Measurements from ENCODE around the gene TMC3. TPM values are rescaled to one million over a fixed set of nuclear protein-coding genes. Genes with fewer than 3 reads are reported as not detected.
A peak's percentile ranks its signal among the peaks of the same experiment; 100 is the strongest.

The TMC3 gene
- total and polyA plus RNA-seq, 9 of the 15 experiments (the other 6 are each of a cell fraction or from before 2014, with no cell fraction given), result 0.01 to 0.14 TPM; not detected in 7

DNA sequence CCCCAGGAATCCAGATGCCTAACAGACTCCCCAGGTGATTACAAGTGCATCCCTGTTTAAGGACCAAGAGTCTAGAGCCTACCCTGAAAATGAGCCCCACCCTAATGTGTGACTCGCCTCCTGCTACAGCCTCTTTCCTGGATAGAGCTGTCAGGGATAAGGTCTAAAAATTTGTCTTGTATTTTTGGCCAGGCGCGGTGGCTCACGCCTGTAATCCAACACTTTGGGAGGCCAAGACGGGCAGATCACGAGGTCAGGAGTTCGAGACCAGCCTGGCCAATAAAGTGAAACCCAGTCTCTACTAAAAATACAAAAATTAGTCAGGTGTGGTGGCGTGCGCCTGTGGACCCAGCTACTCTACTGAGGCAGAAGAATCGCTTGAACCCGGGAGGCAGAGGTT is 11.2 kb downstream of the TMC3 start:
- no peak overlapping the region for H2AFZ ChIP-seq (ENCODE audit: low read depth, low read length)
- no peak for TF ChIP-seq MBD1 (CRISPR knock-in tag; IDR thresholded peaks at IDR 0.05)
- TF ChIP-seq, protein P1, sequence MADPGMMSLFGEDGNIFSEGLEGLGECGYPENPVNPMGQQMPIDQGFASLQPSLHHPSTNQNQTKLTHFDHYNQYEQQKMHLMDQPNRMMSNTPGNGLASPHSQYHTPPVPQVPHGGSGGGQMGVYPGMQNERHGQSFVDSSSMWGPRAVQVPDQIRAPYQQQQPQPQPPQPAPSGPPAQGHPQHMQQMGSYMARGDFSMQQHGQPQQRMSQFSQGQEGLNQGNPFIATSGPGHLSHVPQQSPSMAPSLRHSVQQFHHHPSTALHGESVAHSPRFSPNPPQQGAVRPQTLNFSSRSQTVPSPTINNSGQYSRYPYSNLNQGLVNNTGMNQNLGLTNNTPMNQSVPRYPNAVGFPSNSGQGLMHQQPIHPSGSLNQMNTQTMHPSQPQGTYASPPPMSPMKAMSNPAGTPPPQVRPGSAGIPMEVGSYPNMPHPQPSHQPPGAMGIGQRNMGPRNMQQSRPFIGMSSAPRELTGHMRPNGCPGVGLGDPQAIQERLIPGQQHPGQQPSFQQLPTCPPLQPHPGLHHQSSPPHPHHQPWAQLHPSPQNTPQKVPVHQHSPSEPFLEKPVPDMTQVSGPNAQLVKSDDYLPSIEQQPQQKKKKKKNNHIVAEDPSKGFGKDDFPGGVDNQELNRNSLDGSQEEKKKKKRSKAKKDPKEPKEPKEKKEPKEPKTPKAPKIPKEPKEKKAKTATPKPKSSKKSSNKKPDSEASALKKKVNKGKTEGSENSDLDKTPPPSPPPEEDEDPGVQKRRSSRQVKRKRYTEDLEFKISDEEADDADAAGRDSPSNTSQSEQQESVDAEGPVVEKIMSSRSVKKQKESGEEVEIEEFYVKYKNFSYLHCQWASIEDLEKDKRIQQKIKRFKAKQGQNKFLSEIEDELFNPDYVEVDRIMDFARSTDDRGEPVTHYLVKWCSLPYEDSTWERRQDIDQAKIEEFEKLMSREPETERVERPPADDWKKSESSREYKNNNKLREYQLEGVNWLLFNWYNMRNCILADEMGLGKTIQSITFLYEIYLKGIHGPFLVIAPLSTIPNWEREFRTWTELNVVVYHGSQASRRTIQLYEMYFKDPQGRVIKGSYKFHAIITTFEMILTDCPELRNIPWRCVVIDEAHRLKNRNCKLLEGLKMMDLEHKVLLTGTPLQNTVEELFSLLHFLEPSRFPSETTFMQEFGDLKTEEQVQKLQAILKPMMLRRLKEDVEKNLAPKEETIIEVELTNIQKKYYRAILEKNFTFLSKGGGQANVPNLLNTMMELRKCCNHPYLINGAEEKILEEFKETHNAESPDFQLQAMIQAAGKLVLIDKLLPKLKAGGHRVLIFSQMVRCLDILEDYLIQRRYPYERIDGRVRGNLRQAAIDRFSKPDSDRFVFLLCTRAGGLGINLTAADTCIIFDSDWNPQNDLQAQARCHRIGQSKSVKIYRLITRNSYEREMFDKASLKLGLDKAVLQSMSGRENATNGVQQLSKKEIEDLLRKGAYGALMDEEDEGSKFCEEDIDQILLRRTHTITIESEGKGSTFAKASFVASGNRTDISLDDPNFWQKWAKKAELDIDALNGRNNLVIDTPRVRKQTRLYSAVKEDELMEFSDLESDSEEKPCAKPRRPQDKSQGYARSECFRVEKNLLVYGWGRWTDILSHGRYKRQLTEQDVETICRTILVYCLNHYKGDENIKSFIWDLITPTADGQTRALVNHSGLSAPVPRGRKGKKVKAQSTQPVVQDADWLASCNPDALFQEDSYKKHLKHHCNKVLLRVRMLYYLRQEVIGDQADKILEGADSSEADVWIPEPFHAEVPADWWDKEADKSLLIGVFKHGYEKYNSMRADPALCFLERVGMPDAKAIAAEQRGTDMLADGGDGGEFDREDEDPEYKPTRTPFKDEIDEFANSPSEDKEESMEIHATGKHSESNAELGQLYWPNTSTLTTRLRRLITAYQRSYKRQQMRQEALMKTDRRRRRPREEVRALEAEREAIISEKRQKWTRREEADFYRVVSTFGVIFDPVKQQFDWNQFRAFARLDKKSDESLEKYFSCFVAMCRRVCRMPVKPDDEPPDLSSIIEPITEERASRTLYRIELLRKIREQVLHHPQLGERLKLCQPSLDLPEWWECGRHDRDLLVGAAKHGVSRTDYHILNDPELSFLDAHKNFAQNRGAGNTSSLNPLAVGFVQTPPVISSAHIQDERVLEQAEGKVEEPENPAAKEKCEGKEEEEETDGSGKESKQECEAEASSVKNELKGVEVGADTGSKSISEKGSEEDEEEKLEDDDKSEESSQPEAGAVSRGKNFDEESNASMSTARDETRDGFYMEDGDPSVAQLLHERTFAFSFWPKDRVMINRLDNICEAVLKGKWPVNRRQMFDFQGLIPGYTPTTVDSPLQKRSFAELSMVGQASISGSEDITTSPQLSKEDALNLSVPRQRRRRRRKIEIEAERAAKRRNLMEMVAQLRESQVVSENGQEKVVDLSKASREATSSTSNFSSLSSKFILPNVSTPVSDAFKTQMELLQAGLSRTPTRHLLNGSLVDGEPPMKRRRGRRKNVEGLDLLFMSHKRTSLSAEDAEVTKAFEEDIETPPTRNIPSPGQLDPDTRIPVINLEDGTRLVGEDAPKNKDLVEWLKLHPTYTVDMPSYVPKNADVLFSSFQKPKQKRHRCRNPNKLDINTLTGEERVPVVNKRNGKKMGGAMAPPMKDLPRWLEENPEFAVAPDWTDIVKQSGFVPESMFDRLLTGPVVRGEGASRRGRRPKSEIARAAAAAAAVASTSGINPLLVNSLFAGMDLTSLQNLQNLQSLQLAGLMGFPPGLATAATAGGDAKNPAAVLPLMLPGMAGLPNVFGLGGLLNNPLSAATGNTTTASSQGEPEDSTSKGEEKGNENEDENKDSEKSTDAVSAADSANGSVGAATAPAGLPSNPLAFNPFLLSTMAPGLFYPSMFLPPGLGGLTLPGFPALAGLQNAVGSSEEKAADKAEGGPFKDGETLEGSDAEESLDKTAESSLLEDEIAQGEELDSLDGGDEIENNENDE (IDR thresholded peaks at IDR 0.05; ENCODE audit: low read depth, low read length), result no peak
- no peak for TF ChIP-seq MECOM (CRISPR knock-in tag; IDR thresholded peaks at IDR 0.05)
- peak; percentile 60 for TF ChIP-seq POLR3A (IDR thresholded peaks at IDR 0.05; ENCODE audit: borderline replicate concordance, extremely low read depth, insufficient read depth, insufficient read length)
- TF ChIP-seq POLR2H (tag; IDR thresholded peaks at IDR 0.05; ENCODE audit: low read depth), result peak; percentile 75
- TF ChIP-seq ZNF253 (CRISPR knock-in tag; conservative IDR thresholded peaks at IDR 0.05), result no peak
- peak; percentile 65 for TF ChIP-seq TBP (optimal IDR thresholded peaks at IDR 0.05; ENCODE audit: low read depth, low read length)
- TF ChIP-seq TBL1XR1 (IDR thresholded peaks at IDR 0.05; ENCODE audit: low read length in 2 of 2), result no peak
- H3K9me3 ChIP-seq (replicated peaks; ENCODE audit: control insufficient read depth, insufficient read depth, low read depth, low read length), result no peaks in the 10 kb centered on the region
- DNase-seq (ENCODE audit: extremely low read depth in 1 of 4, low spot score in 3 of 4) (no peak), FAIRE-seq (no peak), ATAC-seq (no peak)
- WGBS (ENCODE audit: insufficient coverage, low coverage, missing lambda C conversion rate), result 10% methylated on average over 11 of the region's 11 CpGs
- POLR2A ChIA-PET, result no interaction called here
- intact Hi-C loops (cut with micrococcal nuclease), result no loop called here
- no peaks in the 10 kb centered on the region for H4K20me1 ChIP-seq (replicated peaks; ENCODE audit: control insufficient read depth, insufficient read depth, low read length)
- no TSS peak for BruUV-seq (replicated peaks)
- no peak overlapping the region for H3K4me2 ChIP-seq (ENCODE audit: insufficient read depth, low read length)
- no peak overlapping the region for H3K4me3 ChIP-seq
- H3K27me3 ChIP-seq (ENCODE audit: control insufficient read depth in 2 of 2, insufficient read depth in 2 of 2, low read length in 2 of 2), result peaks cover 7 to 15% of the 10 kb centered on the region in 2 experiments
- H3K79me2 ChIP-seq (ENCODE audit: control insufficient read depth, insufficient read depth, low read length), result no peaks in the 10 kb centered on the region
- no peaks in the 10 kb centered on the region for H3K36me3 ChIP-seq (ENCODE audit: control insufficient read depth, insufficient read depth, low read length)
- H3K27ac ChIP-seq (ENCODE audit: extremely low read depth, low read depth, low read length), result no peak overlapping the region
- no peaks in the 10 kb centered on the region for H3K4me1 ChIP-seq (replicated peaks in 1 of 2; ENCODE audit: control insufficient read depth in 2 of 2, insufficient read depth in 2 of 2, low read length in 2 of 2)
- H3K9me1 ChIP-seq (ENCODE audit: control insufficient read depth, insufficient read depth, low read length), result no peaks in the 10 kb centered on the region
- no peak overlapping the region for H3K9ac ChIP-seq (ENCODE audit: insufficient read depth in 1 of 2, low read depth in 2 of 2, low read length in 2 of 2)
- in situ Hi-C loops (cut with MboI), result no loop called here
- CTCF ChIA-PET (ENCODE audit: low intra/inter-chr PET ratio), result no interaction called here
